DMS114 treated with DMSO at 0.1 percent for 48 hours (cell line): ENCODE measurements around the gene IFT81.
A peak's percentile ranks its signal among the peaks of the same experiment; 100 is the strongest.
"Not testable (repeated sequence)": the region's sequence is repeated elsewhere in the genome, so short reads cannot be mapped to it uniquely, and the experiment has no call there.

Experiments used
- DNase-seq: peaks from one replicate; lab custom pipeline; 2025; ENCODE audit not compliant: unreplicated experiment; lab: John Stamatoyannopoulos, UW

IFT81 gene, protein sequence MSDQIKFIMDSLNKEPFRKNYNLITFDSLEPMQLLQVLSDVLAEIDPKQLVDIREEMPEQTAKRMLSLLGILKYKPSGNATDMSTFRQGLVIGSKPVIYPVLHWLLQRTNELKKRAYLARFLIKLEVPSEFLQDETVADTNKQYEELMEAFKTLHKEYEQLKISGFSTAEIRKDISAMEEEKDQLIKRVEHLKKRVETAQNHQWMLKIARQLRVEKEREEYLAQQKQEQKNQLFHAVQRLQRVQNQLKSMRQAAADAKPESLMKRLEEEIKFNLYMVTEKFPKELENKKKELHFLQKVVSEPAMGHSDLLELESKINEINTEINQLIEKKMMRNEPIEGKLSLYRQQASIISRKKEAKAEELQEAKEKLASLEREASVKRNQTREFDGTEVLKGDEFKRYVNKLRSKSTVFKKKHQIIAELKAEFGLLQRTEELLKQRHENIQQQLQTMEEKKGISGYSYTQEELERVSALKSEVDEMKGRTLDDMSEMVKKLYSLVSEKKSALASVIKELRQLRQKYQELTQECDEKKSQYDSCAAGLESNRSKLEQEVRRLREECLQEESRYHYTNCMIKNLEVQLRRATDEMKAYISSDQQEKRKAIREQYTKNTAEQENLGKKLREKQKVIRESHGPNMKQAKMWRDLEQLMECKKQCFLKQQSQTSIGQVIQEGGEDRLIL

GRCh38 chr12:110124269-110124995, at the start of gene IFT81:
Gene IFT81, plus strand, starts transcription at chr12:110124357. Its CDS starts 3,024 bp downstream, at chr12:110127381.
- peak; percentile 80 for DNase-seq

- no peak for DNase-seq
Observed at GRCh38 chr12:110075880-110076279, 48.3 kb upstream of the IFT81 start.

- DNase-seq, result no peak
Observed at GRCh38 chr12:110077800-110078199, 46.4 kb upstream of the IFT81 start.

GRCh38 chr12:110079477-110080400, 44.4 kb upstream of the IFT81 start:
- DNase-seq, result no peak

DNA sequence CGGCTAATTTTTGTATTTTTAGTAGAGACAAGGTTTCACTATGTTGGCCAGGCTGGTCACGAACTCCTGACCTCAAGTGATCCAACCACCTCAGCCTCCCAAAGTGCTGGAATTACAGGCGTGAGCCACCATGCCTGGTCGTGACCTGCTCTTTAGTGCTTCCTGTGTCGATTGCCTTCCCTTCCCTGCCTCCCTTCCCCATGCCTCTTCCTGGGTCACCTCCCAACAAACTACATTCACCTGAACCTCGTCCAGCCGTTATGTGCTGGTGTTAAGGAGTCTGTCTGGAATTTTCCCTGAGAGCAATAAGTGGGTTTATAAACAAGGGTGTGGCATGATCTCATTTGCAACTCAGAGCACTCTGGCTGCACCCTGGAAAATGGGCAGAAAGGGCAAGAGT, 43.7 kb upstream of the IFT81 start:
- DNase-seq, result no peak

GRCh38 chr12:110084314-110085015, 39.7 kb upstream of the IFT81 start:
- no peak for DNase-seq

DNA sequence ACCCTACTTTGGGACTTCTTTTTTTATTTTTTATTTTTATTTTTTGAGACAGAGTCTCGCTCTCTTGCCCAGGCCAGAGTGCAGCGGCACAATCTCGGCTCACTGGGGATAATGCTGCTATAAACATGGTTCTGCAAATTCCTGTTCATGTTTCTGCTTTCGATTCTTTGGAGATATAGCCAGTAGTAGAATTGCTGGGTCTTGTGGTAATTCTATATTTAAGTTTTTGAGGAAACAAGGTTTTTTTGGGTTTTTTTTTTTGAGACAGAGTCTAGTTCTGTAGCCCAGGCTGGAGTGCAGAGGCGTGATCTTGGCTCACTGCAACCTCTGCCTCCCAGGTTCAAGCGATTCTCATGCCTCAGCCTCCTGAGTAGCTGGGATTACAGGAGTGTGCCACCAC, 35.9 kb upstream of the IFT81 start:
- DNase-seq, result not testable (repeated sequence)

- DNase-seq, result no peak
Observed at GRCh38 chr12:110088936-110089335, 35.2 kb upstream of the IFT81 start.

- DNase-seq, result no peak
Observed at GRCh38 chr12:110090266-110091135, 33.7 kb upstream of the IFT81 start.

- no peak for DNase-seq
Observed at GRCh38 chr12:110091136-110091711, 32.9 kb upstream of the IFT81 start.

- no peak for DNase-seq
Observed at GRCh38 chr12:110093631-110094311, 30.4 kb upstream of the IFT81 start.

- DNase-seq, result peak; percentile 73
Observed at GRCh38 chr12:110100315-110100970, 23.7 kb upstream of the IFT81 start.

DNA sequence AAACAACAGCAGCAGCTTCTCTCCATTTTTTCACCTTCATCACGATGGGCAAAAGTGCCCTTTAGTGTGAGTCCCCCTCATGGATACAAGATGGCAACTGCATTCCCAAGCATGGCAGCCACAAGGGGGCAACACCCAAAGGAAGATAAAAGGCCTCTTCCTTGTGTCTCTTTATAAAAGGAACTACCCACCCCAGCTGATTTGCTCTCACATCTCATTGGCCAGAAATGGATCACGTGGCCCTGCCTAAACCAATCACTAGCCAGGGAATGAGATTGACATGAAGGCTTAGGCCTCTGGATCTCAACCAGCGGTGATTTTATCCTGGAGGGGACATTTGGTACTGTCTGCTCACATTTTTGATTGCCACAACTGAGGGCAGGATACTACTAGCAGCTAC, 21.9 kb upstream of the IFT81 start:
- DNase-seq, result peak; percentile 41

GRCh38 chr12:110104188-110105094, 19.7 kb upstream of the IFT81 start:
- DNase-seq, result no peak

DNA sequence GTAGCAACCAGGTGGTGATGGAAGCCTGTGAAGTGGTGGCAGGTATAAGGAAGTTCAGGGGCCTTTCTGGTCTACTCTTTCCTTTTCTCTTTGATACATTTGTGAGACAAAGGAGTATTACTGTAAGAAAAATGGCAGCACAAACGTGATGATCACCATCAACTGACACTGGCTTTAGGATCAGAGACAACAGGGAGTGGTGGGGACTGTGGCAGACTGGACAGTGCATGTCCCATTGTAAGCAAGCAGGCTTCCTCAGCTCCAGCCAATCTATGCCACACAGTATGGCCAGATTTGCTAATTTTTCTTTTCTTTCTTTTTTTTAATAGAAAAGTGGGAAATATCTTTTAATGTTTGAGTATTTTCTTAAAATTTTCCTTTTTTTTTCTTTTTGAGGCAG, 19.0 kb upstream of the IFT81 start:
- no peak for DNase-seq

GRCh38 chr12:110105986-110106385, 18.2 kb upstream of the IFT81 start:
- no peak for DNase-seq
